22Rv1 (cell line): ENCODE data around the gene PROP1.

Source experiments
- CTCF ChIP-seq: fragments of 450-650 bp; IDR thresholded peaks from 2 replicates; pipeline ENCODE4 v1.5.1; 2017; ENCODE audit warnings: mild to moderate bottlenecking
- ZFX ChIP-seq: fragments of 450-650 bp; IDR thresholded peaks from 2 replicates; pipeline ENCODE4 v1.6.1; 2017; ENCODE audit warnings: antibody characterized with exemption, borderline replicate concordance

- TF ChIP-seq CTCF = no peak
- no peak for TF ChIP-seq ZFX
These were observed 2.0 kb downstream of the PROP1 start for GRCh38 chr5:177994063-177994462.
